ENCODE data around the gene PDE6H. TPM values are rescaled to one million over a fixed set of nuclear protein-coding genes. Genes with fewer than 3 reads are reported as not detected.

The PDE6H gene
- total RNA-seq, 1 experiment from 2014 or later = not detected

GRCh38 chr12:15015121-15015520, 42.3 kb downstream of the PDE6H start:
- H3K79me2 ChIP-seq (ENCODE audit: low read depth) = no peaks in the 10 kb centered on the region
- H3K27ac ChIP-seq = no peak overlapping the region
- H3K4me3 ChIP-seq = no peak overlapping the region
- no peak overlapping the region for H3K4me2 ChIP-seq
- intact Hi-C loops (cut with micrococcal nuclease; ENCODE audit: unreplicated experiment) = no loop called here
- H3K9me3 ChIP-seq (ENCODE audit: insufficient read depth, low read depth) = no peaks in the 10 kb centered on the region
- ChIA-PET POLR2A (ENCODE audit: unreplicated experiment) (no interaction called here), CTCF (no interaction called here)
- H2AFZ ChIP-seq = no peak overlapping the region
- TF ChIP-seq CTCF (conservative IDR thresholded peaks at IDR 0.05) (no peak), EZH2 (IDR thresholded peaks at IDR 0.05; ENCODE audit: low read depth) (no peak)
- no peaks in the 10 kb centered on the region for H4K20me1 ChIP-seq (ENCODE audit: insufficient read depth)
- no peaks in the 10 kb centered on the region for H3K9me2 ChIP-seq (ENCODE audit: insufficient read depth)
- H3K27me3 ChIP-seq (ENCODE audit: insufficient read depth, low read depth) = no peaks in the 10 kb centered on the region
- BruUV-seq (replicated peaks) = no TSS peak
- no peak for DNase-seq
- H3K36me3 ChIP-seq (ENCODE audit: low read depth) = no peaks in the 10 kb centered on the region
- H3K4me1 ChIP-seq (replicated peaks; ENCODE audit: insufficient read depth) = no peaks in the 10 kb centered on the region
- no peaks in the 10 kb centered on the region for H3F3A ChIP-seq (ENCODE audit: insufficient read depth, low read depth)

- ChIA-PET POLR2A (ENCODE audit: unreplicated experiment) (no interaction called here), CTCF (no interaction called here)
- H3K4me2 ChIP-seq = no peak overlapping the region
- H2AFZ ChIP-seq = no peak overlapping the region
- H3F3A ChIP-seq (ENCODE audit: insufficient read depth, low read depth) = no peaks in the 10 kb centered on the region
- H3K4me3 ChIP-seq = no peak overlapping the region
- H3K27me3 ChIP-seq (ENCODE audit: insufficient read depth, low read depth) = no peaks in the 10 kb centered on the region
- no peaks in the 10 kb centered on the region for H4K20me1 ChIP-seq (ENCODE audit: insufficient read depth)
- no peak overlapping the region for H3K27ac ChIP-seq
- H3K9me3 ChIP-seq (ENCODE audit: insufficient read depth, low read depth) = no peaks in the 10 kb centered on the region
- H3K4me1 ChIP-seq (replicated peaks; ENCODE audit: insufficient read depth) = no peaks in the 10 kb centered on the region
- no peaks in the 10 kb centered on the region for H3K9me2 ChIP-seq (ENCODE audit: insufficient read depth)
- TF ChIP-seq EZH2 (IDR thresholded peaks at IDR 0.05; ENCODE audit: low read depth) (no peak), CTCF (conservative IDR thresholded peaks at IDR 0.05) (no peak)
- no peak for DNase-seq
- H3K36me3 ChIP-seq (ENCODE audit: low read depth) = no peaks in the 10 kb centered on the region
- intact Hi-C loops (cut with micrococcal nuclease; ENCODE audit: unreplicated experiment) = no loop called here
- no TSS peak for BruUV-seq (replicated peaks)
- no peaks in the 10 kb centered on the region for H3K79me2 ChIP-seq (ENCODE audit: low read depth)
These were observed 47.3 kb downstream of the PDE6H start for GRCh38 chr12:15020156-15020555.

Other genes starting within 250 kb of the PDE6H start
- 65.8 and 124 TPM in 2 replicates for gene WBP11, start 169.6 kb upstream of the PDE6H start, total RNA-seq (2021)
- gene C12orf60, start 169.4 kb upstream of the PDE6H start, total RNA-seq (2021) = 3.3 and 4.0 TPM in 2 replicates
- not detected in 2 replicates for gene SMCO3, start 158.9 kb upstream of the PDE6H start, total RNA-seq (2021)
- not detected in 2 replicates for gene ART4, start 129.5 kb upstream of the PDE6H start, total RNA-seq (2021)
- 79.8 and 89.3 TPM in 2 replicates for gene MGP, start 87.2 kb upstream of the PDE6H start, total RNA-seq (2021)
- 14.9 and 33.4 TPM in 2 replicates for gene ERP27, start 34.5 kb upstream of the PDE6H start, total RNA-seq (2021)
- gene ARHGDIB, start 11.4 kb upstream of the PDE6H start, total RNA-seq (2021) = 307 and 470 TPM in 2 replicates
- gene RERG, start 248.4 kb downstream of the PDE6H start, total RNA-seq (2021) = 0.50 and 1.4 TPM in 2 replicates